Measurements from ENCODE around the gene MS4A7. TPM values are rescaled to one million over a fixed set of nuclear protein-coding genes. Genes with fewer than 3 reads are reported as not detected.

Gene MS4A7
- total RNA-seq, 1 donor from 2014 or later: 11.9 TPM

- DNase-seq (no peak), ATAC-seq (ENCODE audit: poor library complexity) (no peak)
- intact Hi-C loops (cut with DNase I): no loop called here
These were observed 10.4 kb upstream of the MS4A7 start for GRCh38 chr11:60367896-60368295.

GRCh38 chr11:60370252-60370810 lies 8.0 kb upstream of the MS4A7 start:
- no peak for ATAC-seq (ENCODE audit: poor library complexity)
- intact Hi-C loops (cut with DNase I): no loop called here
- no peak for DNase-seq

DNA sequence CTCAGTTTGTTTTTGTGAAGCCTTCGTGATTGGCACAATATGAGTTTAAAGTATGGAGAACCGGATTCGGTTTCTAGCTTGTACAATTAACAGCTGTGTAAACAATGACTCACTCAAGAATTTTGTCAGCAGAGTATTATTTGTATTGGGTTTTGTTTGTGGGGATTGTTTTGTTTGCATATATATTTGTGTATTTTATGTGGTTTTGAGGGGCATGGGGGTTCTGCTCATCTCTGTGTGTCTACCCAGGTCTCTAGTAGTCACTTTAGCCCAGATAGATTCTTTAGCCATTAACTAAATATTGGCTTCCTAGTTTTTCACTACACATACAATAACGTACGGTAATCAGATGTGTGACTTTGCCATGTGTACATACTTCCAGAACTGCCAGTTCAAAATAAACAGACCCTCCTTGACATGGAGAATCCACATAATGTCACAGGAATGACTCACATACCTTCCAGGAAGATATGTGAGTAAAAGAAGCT lies 7.5 kb upstream of the MS4A7 start:
- intact Hi-C loops (cut with DNase I): no loop called here
- ATAC-seq (ENCODE audit: poor library complexity) (no peak), DNase-seq (no peak)

DNA sequence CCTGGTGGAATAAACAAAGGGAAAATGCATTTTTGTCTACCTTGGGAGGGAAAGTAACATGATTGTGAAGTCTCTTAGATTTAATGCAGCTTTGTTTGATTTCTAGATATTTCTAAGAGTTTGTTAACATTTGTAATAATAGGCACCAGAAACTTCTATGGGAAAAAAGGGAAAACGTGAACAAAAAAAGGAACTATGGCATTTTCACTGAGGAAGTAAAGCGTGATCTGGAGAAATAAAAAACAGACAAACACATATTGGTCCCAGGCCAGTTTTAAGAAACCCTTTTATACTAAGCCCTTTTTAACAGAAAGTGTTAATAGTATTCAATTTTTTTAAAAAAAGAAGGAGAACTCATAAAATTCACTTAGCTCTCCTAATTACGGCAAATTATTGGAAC lies 6.9 kb upstream of the MS4A7 start:
- ATAC-seq (ENCODE audit: poor library complexity): no peak
- intact Hi-C loops (cut with DNase I): no loop called here
- no peak for DNase-seq

GRCh38 chr11:60371854-60372253 lies 6.5 kb upstream of the MS4A7 start:
- DNase-seq (no peak), ATAC-seq (ENCODE audit: poor library complexity) (no peak)
- intact Hi-C loops (cut with DNase I): no loop called here

DNA sequence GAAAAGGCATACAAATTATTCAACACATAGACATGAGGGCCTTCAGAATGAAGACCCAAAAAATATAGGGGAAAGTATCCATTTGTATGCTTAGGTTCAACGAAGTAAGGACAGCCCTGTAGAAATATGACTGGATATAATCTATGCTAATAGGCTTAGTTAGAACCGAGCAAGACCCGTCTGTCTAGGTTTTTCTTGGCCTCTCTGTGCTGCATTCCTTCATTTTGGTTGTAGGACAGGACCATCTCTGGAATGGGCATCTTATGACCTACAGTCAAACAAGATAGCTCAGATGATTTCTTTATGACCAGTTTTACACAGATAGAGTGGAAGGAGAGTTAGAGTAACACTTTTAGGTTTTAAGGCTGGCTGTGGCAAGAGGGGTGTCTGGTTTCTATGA lies 5.6 kb upstream of the MS4A7 start:
- ATAC-seq (ENCODE audit: poor library complexity): no peak
- no peak for DNase-seq
- intact Hi-C loops (cut with DNase I): no loop called here

DNA sequence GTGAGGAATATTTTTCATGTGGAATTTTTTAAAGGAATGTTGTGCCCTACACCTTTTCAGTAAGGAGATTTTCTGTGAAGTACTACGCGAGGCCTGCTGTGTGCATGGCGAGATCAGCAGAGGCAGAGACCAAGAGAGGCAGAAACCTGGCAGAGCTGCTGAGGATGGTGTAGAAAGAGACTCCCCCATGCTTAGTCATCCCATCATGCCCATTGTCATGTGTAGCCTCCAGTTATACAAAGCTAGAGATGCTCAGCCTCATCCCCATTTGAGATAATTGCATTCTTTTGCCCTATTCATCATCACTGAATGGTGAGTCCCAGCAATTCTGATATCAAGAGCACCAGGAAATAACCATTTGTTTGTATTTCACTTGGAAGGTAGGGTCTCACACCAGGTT lies 3.0 kb upstream of the MS4A7 start:
- intact Hi-C loops (cut with DNase I): no loop called here
- DNase-seq: no peak
- ATAC-seq (ENCODE audit: poor library complexity): no peak

DNA sequence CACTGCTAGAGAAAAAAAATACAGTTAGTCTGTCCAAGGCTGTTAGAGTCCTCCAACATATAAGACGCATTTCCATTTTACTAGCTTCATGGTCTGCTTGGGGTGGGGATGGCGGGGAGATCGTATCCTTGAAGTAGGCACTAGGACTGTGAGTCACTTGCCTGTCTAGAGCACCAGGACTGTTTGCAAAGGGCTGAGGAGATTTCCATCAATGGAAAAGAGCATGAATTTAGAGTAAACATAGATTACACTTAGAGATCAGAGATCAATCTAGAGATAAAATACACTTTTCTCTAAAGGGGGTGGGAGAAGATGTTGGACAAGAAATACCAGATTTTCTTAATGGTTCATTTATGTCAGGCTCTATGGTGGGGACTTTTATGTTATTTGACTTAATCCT lies 1.7 kb upstream of the MS4A7 start:
- ATAC-seq (ENCODE audit: poor library complexity) (no peak), DNase-seq (no peak)
- intact Hi-C loops (cut with DNase I): no loop called here

GRCh38 chr11:60377401-60378136 lies 763 bp upstream of the MS4A7 start:
- ATAC-seq (ENCODE audit: poor library complexity) (peak; percentile 79), DNase-seq (peak; percentile 61)
- intact Hi-C loops (cut with DNase I): no loop called here

GRCh38 chr11:60389279-60389910 lies 11.1 kb downstream of the MS4A7 start:
- ATAC-seq (ENCODE audit: poor library complexity) (peak; percentile 75), DNase-seq (no peak)
- intact Hi-C loops (cut with DNase I): no loop called here

GRCh38 chr11:60390419-60390818 lies 12.1 kb downstream of the MS4A7 start:
- ATAC-seq (ENCODE audit: poor library complexity) (no peak), DNase-seq (no peak)
- intact Hi-C loops (cut with DNase I): no loop called here

DNA sequence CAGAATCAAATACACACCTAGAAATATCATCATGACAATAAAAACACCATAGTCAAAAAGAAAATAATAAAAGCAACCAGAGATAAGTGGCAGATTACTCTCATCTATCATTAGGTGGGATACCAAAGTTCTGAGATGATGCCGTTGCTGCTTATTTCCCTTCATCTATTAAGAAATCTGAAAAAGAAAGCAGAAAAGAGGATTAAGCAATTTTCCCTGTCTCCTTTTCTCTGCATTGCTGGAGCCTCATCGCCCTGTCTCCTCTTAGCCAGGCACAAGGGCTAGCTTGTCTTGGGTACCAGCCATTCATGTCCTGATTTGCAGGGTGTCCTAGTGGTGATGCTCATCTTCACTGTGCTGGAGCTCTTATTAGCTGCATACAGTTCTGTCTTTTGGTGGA lies 14.0 kb downstream of the MS4A7 start:
- no peak for DNase-seq
- no peak for ATAC-seq (ENCODE audit: poor library complexity)
- intact Hi-C loops (cut with DNase I): no loop called here

GRCh38 chr11:60393016-60393415 lies 14.7 kb downstream of the MS4A7 start:
- intact Hi-C loops (cut with DNase I): no loop called here
- no peak for ATAC-seq (ENCODE audit: poor library complexity)
- no peak for DNase-seq

GRCh38 chr11:60394666-60395380 lies 16.5 kb downstream of the MS4A7 start:
- DNase-seq (no peak), ATAC-seq (ENCODE audit: poor library complexity) (no peak)
- intact Hi-C loops (cut with DNase I): no loop called here

GRCh38 chr11:60396382-60396781 lies 18.1 kb downstream of the MS4A7 start, which contains the start of gene MS4A14:
Gene MS4A14, plus strand, starts transcription at chr11:60396459. Its CDS starts 120 bp downstream, at chr11:60396579.
- DNase-seq: no peak
- ATAC-seq (ENCODE audit: poor library complexity): peak; percentile 45
- intact Hi-C loops (cut with DNase I): no loop called here

- intact Hi-C loops (cut with DNase I): no loop called here
- ATAC-seq (ENCODE audit: poor library complexity): peak; percentile 56
These were observed 18.5 kb downstream of the MS4A7 start for GRCh38 chr11:60396799-60397198.

DNA sequence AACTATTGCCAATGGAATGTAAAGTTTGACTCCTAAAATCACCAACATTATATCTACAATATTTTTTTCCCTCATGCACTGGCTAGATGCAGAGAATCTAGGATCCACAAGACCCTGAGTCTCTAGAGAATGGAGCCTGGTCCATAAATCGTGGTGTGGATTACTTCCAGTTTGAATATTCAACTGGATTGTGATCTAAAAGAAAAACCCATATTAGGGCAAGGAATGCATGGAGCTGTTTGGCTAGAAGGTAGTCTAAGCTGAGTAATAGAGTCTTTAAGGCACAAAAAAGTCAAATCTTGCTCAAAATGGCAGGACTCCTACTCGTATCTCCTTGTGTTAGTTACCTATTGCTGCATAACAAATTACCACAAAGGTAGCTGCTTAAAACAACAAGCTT lies 41.7 kb downstream of the MS4A7 start:
- intact Hi-C loops (cut with DNase I): no loop called here
- DNase-seq (no peak), ATAC-seq (ENCODE audit: poor library complexity) (no peak)

More at GRCh38 chr11:60396799-60397198, 18.5 kb downstream of the MS4A7 start:
- DNase-seq: no peak

GRCh38 chr11:60422609-60423008 lies 44.3 kb downstream of the MS4A7 start:
- ATAC-seq (ENCODE audit: poor library complexity) (no peak), DNase-seq (no peak)
- intact Hi-C loops (cut with DNase I): no loop called here

GRCh38 chr11:60428517-60428916 lies 50.2 kb downstream of the MS4A7 start:
- intact Hi-C loops (cut with DNase I): no loop called here
- ATAC-seq (ENCODE audit: poor library complexity) (no peak), DNase-seq (no peak)
